ENCODE results near the gene RBM38.

Gene RBM38

DNA sequence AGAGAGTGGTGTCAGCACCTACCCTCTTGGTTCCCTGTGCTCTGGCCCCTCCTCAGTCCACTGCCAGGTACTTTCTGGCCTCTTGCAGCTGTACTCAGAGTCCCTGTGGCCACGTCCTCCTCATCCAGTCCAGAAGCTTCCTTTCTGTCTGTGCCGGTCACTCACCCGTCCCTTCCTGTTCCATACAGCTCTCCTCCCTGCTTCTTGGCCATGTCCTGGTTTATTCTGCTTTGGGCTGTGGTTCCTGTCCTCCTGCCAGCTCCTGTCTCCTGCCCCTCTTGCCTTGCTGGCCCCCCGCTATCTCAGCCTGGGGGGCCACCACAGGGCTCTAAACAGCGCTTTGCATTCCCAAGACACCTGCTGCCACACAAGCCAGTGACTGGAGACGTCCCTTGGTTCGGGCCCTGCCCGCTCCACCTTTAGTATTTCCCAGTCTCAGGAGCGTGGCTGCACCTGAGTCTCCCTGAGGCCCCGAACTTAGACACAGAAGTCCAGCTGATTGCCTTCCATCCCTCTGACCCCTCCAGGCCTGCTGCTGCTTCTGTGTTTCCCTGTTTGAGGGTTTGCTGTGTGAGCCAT lies 15.5 kb upstream of the RBM38 start:
- no peak for DNase-seq

DNA sequence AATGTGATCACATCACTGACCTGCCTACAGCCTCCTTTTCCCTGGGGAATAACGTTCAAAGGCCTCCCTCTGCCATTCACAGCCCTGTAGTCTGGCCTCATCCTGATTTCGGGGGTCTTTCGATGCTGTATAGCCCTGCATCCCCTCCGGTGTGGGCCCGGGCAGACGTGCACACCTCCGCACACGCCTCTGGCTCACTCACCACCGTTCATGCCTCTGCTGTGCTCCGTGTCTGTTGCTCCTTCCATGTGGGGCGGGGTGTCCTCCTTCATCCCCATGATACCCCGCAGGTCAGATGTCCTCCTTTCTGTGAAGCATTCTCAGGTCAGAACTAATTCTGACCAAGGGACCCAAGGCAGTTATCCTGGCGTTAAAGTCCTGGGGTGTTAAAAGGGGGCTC lies 13.8 kb upstream of the RBM38 start:
- no peak for DNase-seq

DNA sequence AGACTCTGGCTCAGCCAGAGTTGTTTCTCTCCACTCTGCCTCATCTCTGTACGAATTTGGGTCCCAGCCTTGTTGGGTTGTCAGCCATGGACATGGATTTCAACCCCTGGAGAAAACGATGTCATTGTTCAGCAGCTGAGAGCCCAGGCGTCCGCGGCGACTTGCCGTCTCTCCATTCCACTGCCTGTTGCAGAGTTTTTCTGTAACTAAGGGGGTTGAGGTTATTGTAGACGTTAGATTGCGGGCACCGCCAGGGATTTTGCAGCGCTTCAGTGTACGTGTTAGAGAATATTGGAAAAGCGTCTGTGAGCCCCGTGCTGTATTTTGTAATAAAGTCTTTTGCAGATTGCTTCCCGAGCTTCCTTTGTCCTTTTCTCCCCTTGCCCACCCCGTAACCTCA lies 13.1 kb upstream of the RBM38 start:
- no peak for DNase-seq

DNA sequence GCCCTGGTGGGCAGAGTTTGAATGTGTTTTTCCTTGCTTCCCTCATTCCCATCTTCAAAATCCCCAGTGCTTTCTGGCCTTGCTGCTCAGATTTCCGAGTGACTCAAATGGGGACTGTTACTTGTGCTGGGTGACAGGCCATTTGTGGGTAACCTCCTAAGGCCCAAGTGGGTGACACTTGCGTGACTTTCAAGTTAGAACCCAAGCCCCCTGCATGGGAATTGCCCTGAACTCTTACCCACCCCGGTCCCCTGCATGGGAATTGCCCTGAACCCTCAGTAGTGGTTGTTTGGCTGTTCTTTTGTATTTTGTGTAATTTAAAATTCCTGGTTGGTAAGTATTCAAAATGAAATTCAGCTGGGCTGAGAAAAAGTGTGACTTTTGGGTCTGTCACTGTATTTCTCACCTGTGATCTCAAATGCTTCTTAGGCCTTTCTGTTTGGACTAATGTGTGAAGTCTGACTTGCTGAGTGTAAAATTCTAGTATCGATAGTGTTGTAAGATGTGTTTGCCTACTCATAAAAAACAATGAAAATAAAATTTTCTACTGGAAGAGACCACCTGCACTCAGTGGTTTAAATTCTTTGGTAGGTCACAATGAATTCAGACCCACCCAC lies 12.4 kb upstream of the RBM38 start:
- DNase-seq: no peak

GRCh38 chr20:57379263-57379647 lies 11.9 kb upstream of the RBM38 start:
- no peak for DNase-seq

- no peak for DNase-seq
These were observed 11.0 kb upstream of the RBM38 start for GRCh38 chr20:57380081-57380750.

GRCh38 chr20:57381596-57382503 lies 9.3 kb upstream of the RBM38 start:
- peak; percentile 72 for DNase-seq

GRCh38 chr20:57382516-57382915 lies 8.7 kb upstream of the RBM38 start:
- no peak for DNase-seq

- no peak for DNase-seq
These were observed 7.5 kb upstream of the RBM38 start for GRCh38 chr20:57383447-57384347.

GRCh38 chr20:57384486-57384885 lies 6.7 kb upstream of the RBM38 start:
- no peak for DNase-seq

DNA sequence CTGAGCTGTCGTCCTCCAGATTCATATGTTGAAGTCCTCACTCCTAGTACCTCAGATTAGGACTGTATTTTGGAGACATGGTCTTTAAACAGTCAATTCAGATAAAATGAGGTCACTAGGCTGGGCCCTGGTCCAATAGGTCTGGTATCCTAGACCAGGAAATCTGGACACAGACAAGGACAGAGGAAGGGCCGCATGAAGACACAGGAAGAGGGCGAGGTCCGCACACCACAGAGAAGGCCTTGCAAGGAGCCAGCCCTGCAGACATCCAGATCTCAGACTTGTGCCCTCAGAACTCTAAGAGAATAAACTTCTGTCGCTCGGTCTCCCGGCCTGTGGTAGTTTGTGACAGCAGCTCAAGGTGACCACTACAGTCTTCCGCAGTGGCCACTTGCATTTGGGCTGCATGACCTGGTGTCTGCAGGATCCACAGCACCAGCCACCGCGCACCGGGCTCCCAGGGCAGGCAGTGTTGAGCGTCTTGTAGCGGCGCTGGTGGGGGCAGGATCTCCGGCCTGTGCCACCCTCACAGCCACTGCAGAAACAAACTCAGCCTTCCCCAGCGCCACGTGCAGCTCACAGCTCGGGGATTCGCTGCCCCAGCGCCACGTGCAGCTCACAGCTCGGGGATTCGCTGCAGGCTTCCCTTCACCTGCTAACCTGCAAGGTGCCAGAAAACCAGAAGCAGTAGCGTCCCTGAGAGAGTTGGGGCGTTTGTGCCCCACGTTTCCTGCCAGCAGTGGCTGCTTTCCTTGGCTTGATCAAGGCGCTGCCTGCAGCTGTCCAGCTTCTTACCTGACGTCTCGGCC lies 6.0 kb upstream of the RBM38 start:
- no peak for DNase-seq

GRCh38 chr20:57385940-57386339 lies 5.3 kb upstream of the RBM38 start:
- DNase-seq: no peak

GRCh38 chr20:57386762-57387161 lies 4.4 kb upstream of the RBM38 start:
- DNase-seq: no peak

DNA sequence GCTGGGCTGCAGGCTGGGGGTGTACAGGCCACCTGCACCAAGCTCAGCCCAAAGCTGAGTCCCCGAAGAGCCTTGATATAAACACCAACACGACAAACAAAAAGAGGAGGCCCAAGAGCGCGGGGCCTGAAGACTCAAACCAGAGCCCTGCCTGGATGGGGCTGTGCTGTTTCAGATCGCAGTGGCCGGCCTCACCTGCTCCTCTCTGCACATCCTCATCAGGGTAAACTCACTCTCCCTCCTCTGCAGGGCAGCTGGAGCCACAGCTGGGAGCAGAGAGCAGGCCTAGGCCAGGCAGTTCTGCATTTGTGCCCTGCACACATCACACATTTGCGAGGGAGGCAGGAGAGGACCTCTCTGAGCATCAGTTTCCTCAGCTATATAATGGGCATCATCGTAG lies 3.7 kb upstream of the RBM38 start:
- DNase-seq: no peak

- peak; percentile 13 for DNase-seq
These were observed 3.2 kb upstream of the RBM38 start for GRCh38 chr20:57387945-57388371.

DNA sequence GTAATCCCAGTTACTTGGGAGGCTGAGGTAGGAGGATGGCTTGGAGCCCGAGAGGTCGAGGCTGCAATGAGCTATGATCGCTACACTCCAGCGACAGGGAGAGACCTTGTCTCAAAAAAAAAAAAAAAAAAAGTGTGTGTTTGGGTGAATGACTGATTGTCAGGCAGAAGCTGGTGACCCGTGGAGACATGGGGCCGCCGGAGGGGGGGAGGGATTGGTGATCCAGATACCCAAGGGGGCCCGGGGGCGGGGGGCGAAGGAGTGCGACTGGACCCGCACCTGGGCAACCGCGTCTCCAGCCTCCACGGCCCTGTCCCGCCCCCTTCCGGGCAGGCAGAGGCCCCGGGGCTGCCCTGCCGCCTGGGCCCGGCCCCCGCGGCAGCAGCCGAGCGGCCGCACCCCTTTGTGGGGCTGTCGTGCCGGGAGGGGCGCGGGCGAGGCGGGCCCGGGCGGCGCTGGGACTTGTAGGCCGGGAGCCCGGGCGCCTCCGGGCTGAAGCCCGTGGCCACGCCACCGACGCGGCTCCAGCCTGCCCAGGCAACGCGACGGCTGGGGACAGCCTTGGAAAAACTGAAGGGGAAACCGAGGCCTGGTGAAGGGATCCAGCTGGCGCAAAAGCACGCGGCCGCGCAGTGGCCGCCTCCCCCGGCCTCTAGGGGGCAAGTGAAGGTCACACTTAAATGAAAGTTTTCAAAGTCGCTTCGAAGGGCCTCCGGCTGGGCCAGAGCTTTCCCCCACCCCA lies 2.1 kb upstream of the RBM38 start:
- peak; percentile 40 for DNase-seq

GRCh38 chr20:57389695-57390603 lies 1.2 kb upstream of the RBM38 start:
- DNase-seq: no peak

- DNase-seq: no peak
These were observed 474 bp downstream of the RBM38 start for GRCh38 chr20:57391439-57392301.
